ENCODE measurements around the gene ASPRV1.

DNA sequence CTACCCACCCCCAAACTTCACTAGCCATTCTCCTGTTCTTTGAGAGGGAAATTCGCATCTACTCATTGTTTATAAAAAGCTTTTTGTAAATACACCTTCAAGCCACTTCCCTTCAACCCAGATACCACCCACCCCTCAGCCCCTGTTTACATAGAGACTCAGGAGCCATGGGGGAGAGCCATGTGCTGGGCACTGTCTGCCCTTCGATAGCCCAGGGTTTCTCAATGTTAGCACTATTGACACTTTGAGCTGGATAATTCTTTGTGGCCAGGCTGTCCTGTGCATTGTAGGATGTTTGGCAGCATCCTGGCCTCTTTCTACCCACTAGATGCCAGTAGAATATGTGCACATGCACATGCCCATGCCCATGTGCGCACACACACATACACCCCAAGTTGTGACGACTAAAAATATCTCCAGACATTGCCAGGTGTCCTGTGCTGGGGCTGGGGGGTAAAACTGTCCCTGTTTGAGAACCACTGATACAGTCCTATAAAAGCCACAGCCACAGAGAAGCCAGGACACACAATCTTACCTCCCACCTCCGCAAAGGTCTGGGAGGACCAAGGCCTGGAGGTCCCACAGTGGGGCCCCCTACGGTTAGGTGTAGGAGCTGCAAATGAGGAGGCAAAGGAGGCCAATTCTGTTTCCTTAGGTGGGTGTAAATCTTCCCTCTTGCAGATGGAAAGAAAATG, 44.5 kb upstream of the ASPRV1 start:
- TF ChIP-seq POLR2A (IDR thresholded peaks at IDR 0.05; ENCODE audit: low read depth, low read length) (no peak), TAF1 (IDR thresholded peaks at IDR 0.05; ENCODE audit: borderline replicate concordance, low read depth, low read length) (no peak), POLR2AphosphoS5 (IDR thresholded peaks at IDR 0.05; ENCODE audit: low read depth, low read length) (no peak)

Measured in GM12892 (cell line).